ELR (cell line): ENCODE measurements around the gene NPM3.

Experiments
- DNase-seq: peaks from one replicate; pipeline ENCODE4 v3.0.0-alpha.2; 2015; ENCODE audit warnings: low read depth

NPM3 gene, protein sequence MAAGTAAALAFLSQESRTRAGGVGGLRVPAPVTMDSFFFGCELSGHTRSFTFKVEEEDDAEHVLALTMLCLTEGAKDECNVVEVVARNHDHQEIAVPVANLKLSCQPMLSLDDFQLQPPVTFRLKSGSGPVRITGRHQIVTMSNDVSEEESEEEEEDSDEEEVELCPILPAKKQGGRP

GRCh38 chr10:101782811-101783735 is at the start of gene NPM3:
Gene NPM3 (minus strand): TSS chr10:101783446. CDS start chr10:101783390, 56 bp downstream.
- peak; percentile 89 for DNase-seq

GRCh38 chr10:101832325-101832771 is 49.1 kb upstream of the NPM3 start:
- no peak for DNase-seq

GRCh38 chr10:101831169-101831811 is 48.0 kb upstream of the NPM3 start:
- no peak for DNase-seq

GRCh38 chr10:101830322-101831168 is 47.3 kb upstream of the NPM3 start:
- DNase-seq, result peak; percentile 93

DNA sequence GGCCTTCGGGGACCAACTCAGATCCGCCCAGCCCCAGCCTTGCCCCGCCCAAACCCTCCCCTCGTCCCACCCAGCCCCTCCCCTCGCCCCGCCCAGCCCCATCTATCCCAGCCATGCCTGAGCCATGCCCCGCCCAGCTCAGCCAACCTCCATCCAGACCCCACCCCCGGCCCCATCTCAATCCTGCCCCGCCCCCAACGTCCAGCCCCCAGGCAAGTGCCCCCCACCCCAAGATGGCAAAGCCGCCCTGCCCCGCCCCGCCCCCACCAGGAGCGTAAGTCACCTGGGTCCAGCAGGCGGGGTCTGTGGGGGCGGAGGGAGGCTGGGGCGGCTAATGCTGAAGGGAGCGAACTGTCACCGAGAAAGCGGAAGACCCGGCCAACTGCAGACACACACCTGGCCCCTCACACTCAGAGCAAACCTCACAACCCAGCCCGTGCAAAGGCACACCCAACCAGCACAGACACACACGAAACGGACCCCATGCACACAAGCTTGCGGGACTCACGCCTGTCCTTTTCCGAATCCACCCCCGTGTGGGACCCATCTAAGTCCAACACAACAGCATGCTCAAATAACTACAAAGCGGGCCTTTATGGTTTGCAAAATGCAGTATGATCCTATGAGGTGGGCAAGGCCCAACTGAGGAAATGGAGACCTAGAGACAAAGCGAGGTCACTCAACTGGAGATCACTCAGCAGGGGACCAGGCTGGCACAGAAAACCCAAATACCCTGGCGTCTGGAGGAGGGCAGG is 46.5 kb upstream of the NPM3 start:
- no peak for DNase-seq

GRCh38 chr10:101828766-101829551 is 45.7 kb upstream of the NPM3 start:
- no peak for DNase-seq

- DNase-seq, result no peak
Measured at GRCh38 chr10:101827919-101828600, 44.8 kb upstream of the NPM3 start.

- DNase-seq, result no peak
Measured at GRCh38 chr10:101826852-101827434, 43.7 kb upstream of the NPM3 start.

- no peak for DNase-seq
Measured at GRCh38 chr10:101824736-101825135, 41.5 kb upstream of the NPM3 start.

DNA sequence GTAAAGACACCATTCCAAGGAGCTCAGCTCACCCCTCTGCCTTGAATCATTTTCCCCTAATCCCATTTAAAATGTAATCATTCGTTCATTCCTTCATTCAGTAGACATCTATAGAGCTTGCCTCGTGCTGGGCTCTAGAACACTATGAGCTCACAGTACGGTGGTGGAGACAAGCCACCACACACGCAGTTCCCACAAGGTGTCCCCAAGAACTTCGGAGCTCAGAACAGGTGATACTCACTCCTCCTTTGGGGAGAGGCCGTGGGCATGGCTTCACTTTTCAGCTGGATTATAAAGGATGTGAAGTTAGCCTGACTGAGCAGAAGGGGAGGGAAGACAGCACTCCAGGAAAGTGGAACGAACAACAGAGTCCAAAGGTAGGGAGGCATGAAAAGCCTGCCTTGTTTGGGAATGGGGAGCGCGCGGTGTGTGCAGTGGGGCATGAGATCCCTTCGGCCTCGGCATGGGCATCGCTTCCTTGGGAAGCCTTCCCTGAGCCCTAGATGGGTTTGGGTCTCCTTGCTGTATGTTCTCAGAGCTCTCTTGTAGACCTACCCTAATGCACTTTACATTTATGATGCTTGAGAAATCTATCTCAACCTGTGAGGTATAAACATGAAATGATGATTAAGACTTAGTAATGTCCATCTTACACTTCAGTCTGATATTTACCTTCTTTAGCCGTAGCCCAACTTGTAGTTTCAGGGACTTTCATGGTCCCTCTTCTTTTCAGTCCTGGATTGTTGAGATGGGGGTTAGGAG is 35.8 kb upstream of the NPM3 start:
- peak; percentile 42 for DNase-seq

- DNase-seq, result peak; percentile 100
Measured at GRCh38 chr10:101818119-101818871, 35.0 kb upstream of the NPM3 start, which contains the start of gene OGA. Gene OGA (minus strand): TSS chr10:101818444. CDS start chr10:101818022, 422 bp downstream.

DNA sequence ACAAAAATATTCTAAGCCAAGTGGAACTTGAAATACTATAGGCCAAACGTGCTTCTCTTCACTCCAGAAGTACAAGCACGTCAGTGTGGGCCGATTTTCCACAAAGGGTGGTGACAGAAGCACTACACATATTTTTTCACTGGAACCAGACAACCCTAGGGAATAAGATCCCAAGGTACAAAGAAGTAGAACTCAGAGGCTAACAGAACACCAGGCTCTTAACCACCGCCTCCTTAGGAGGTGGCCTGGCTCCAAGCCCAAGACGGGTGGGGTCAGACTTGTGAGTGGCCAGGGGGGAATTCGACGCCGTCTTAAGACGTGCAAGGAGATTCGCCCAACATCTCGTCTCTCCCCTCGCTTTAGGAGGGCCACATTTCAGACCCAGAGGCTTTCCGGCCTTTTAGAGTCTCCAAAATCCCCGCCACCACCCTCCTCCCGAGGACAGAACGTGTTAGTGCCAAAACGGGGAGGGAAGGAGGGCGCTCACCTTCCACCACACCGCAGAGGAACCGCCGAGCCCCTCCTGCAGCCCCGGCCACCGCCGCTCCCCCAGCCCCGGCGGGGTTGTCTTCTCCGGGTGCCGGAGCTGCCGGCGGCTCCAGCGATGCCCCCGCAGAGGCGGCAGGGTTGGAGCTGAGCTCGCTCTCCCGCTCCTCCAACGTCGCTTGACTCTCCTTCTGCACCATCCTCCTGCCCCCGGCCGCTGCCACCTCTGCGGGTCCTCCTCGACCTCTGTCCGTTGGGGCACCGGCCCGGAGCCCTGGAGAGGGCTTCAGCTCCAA is 34.3 kb upstream of the NPM3 start:
- peak; percentile 96 for DNase-seq

DNA sequence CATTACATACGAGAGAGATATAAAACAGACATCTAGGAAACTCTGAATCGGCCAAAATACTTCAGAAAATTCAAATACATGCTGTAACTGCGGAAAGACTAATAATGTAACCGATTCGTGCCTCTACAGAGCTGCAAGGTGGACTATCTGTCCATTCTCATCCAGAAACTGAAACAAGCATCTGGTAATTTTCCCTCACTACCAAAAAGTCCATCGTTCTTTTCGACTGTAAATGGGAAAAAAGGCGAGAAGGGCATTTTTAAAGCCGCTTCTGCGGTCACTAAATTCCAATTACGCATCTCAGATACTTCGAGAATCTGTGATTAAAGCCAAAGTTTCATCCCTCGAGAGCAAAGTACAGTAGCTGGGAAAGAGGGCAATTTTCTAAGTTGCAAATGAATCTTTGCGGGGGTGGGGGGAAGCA is 33.7 kb upstream of the NPM3 start:
- DNase-seq, result no peak

- DNase-seq, result peak; percentile 15
Measured at GRCh38 chr10:101816376-101816775, 33.1 kb upstream of the NPM3 start.

- DNase-seq, result no peak
Measured at GRCh38 chr10:101814466-101815071, 31.3 kb upstream of the NPM3 start.

- no peak for DNase-seq
Measured at GRCh38 chr10:101812606-101813005, 29.4 kb upstream of the NPM3 start.
